ENCODE data around the gene LRWD1. TPM values are rescaled to one million over a fixed set of nuclear protein-coding genes. Genes with fewer than 3 reads are reported as not detected.

LRWD1 gene
- total and polyA plus RNA-seq, 9 of the 15 experiments (the other 6 are each of a cell fraction or from before 2014, with no cell fraction given) = 0.61 to 66.0 (median 33.2) TPM

DNA sequence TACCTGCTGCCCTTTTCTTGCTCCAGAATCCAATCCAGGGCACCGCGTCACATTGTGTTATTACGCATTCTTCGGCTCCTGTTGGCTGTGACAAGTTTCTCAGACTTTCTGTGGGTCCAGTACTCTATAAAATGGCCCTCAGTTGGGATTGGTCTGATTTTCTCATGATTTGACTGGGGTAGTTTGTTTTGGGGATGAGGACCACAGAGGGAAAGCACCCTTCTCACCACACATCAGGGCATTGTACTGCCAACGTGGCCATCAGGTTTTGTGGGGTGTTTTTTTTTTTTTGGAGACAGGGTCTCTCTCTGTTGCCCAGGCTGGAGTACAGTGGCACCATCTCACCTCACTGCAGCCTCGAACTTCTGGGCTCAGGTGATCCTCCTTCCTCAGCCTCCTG is 48.4 kb upstream of the LRWD1 start (continued):
- TF ChIP-seq, protein P1, sequence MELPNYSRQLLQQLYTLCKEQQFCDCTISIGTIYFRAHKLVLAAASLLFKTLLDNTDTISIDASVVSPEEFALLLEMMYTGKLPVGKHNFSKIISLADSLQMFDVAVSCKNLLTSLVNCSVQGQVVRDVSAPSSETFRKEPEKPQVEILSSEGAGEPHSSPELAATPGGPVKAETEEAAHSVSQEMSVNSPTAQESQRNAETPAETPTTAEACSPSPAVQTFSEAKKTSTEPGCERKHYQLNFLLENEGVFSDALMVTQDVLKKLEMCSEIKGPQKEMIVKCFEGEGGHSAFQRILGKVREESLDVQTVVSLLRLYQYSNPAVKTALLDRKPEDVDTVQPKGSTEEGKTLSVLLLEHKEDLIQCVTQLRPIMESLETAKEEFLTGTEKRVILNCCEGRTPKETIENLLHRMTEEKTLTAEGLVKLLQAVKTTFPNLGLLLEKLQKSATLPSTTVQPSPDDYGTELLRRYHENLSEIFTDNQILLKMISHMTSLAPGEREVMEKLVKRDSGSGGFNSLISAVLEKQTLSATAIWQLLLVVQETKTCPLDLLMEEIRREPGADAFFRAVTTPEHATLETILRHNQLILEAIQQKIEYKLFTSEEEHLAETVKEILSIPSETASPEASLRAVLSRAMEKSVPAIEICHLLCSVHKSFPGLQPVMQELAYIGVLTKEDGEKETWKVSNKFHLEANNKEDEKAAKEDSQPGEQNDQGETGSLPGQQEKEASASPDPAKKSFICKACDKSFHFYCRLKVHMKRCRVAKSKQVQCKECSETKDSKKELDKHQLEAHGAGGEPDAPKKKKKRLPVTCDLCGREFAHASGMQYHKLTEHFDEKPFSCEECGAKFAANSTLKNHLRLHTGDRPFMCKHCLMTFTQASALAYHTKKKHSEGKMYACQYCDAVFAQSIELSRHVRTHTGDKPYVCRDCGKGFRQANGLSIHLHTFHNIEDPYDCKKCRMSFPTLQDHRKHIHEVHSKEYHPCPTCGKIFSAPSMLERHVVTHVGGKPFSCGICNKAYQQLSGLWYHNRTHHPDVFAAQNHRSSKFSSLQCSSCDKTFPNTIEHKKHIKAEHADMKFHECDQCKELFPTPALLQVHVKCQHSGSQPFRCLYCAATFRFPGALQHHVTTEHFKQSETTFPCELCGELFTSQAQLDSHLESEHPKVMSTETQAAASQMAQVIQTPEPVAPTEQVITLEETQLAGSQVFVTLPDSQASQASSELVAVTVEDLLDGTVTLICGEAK (IDR thresholded peaks at IDR 0.05) = no peak
- TF ChIP-seq, protein P1 (CRISPR knock-in tag; IDR thresholded peaks at IDR 0.05) = no peak
- TF ChIP-seq, protein P2, sequence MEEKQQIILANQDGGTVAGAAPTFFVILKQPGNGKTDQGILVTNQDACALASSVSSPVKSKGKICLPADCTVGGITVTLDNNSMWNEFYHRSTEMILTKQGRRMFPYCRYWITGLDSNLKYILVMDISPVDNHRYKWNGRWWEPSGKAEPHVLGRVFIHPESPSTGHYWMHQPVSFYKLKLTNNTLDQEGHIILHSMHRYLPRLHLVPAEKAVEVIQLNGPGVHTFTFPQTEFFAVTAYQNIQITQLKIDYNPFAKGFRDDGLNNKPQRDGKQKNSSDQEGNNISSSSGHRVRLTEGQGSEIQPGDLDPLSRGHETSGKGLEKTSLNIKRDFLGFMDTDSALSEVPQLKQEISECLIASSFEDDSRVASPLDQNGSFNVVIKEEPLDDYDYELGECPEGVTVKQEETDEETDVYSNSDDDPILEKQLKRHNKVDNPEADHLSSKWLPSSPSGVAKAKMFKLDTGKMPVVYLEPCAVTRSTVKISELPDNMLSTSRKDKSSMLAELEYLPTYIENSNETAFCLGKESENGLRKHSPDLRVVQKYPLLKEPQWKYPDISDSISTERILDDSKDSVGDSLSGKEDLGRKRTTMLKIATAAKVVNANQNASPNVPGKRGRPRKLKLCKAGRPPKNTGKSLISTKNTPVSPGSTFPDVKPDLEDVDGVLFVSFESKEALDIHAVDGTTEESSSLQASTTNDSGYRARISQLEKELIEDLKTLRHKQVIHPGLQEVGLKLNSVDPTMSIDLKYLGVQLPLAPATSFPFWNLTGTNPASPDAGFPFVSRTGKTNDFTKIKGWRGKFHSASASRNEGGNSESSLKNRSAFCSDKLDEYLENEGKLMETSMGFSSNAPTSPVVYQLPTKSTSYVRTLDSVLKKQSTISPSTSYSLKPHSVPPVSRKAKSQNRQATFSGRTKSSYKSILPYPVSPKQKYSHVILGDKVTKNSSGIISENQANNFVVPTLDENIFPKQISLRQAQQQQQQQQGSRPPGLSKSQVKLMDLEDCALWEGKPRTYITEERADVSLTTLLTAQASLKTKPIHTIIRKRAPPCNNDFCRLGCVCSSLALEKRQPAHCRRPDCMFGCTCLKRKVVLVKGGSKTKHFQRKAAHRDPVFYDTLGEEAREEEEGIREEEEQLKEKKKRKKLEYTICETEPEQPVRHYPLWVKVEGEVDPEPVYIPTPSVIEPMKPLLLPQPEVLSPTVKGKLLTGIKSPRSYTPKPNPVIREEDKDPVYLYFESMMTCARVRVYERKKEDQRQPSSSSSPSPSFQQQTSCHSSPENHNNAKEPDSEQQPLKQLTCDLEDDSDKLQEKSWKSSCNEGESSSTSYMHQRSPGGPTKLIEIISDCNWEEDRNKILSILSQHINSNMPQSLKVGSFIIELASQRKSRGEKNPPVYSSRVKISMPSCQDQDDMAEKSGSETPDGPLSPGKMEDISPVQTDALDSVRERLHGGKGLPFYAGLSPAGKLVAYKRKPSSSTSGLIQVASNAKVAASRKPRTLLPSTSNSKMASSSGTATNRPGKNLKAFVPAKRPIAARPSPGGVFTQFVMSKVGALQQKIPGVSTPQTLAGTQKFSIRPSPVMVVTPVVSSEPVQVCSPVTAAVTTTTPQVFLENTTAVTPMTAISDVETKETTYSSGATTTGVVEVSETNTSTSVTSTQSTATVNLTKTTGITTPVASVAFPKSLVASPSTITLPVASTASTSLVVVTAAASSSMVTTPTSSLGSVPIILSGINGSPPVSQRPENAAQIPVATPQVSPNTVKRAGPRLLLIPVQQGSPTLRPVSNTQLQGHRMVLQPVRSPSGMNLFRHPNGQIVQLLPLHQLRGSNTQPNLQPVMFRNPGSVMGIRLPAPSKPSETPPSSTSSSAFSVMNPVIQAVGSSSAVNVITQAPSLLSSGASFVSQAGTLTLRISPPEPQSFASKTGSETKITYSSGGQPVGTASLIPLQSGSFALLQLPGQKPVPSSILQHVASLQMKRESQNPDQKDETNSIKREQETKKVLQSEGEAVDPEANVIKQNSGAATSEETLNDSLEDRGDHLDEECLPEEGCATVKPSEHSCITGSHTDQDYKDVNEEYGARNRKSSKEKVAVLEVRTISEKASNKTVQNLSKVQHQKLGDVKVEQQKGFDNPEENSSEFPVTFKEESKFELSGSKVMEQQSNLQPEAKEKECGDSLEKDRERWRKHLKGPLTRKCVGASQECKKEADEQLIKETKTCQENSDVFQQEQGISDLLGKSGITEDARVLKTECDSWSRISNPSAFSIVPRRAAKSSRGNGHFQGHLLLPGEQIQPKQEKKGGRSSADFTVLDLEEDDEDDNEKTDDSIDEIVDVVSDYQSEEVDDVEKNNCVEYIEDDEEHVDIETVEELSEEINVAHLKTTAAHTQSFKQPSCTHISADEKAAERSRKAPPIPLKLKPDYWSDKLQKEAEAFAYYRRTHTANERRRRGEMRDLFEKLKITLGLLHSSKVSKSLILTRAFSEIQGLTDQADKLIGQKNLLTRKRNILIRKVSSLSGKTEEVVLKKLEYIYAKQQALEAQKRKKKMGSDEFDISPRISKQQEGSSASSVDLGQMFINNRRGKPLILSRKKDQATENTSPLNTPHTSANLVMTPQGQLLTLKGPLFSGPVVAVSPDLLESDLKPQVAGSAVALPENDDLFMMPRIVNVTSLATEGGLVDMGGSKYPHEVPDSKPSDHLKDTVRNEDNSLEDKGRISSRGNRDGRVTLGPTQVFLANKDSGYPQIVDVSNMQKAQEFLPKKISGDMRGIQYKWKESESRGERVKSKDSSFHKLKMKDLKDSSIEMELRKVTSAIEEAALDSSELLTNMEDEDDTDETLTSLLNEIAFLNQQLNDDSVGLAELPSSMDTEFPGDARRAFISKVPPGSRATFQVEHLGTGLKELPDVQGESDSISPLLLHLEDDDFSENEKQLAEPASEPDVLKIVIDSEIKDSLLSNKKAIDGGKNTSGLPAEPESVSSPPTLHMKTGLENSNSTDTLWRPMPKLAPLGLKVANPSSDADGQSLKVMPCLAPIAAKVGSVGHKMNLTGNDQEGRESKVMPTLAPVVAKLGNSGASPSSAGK (IDR thresholded peaks at IDR 0.05) = no peak
- TF ChIP-seq GATA2 (CRISPR knock-in tag; IDR thresholded peaks at IDR 0.05) (0 out of 2 replicates have a peak, but pooled peaks have one; percentile 2), GTF2A2 (tag; IDR thresholded peaks at IDR 0.05) (no peak)

All from K562 (cell line).